ENCODE measurements around the gene POLL. TPM values are rescaled to one million over a fixed set of nuclear protein-coding genes. Genes with fewer than 3 reads are reported as not detected.

Gene POLL
- total RNA-seq, 1 experiment from 2014 or later, result 36.1 TPM

DNA sequence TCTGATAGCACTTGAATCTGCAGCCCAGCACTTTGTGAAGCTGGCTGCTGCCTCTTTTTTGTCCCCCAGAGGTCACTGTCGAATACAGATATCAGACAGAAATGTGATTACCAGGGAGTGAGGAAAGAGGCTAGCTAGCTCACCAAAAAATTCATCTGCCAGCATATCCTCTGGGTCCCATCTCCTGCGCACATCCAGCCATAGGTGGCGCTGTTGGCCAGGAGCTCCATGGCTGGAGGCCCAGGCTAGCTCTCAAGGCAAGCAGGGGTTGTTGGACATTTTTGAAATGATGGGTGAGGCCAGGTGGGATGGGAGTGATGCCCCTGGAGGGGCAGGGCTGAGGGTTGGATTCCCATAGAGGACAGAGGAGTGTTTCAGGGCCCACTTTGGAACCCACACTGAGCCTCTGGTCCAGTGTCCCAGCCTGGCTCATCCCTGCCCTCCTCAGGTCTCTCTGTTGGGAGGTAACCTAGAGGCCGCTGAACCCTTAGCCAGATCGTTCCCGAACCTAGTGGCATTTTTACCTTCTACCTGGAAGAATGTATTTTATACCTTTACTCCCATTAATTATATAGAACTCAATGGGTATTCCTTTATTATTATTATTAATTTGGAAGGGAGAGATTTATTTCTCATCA, 14.8 kb upstream of the POLL start:
- TF ChIP-seq SIN3A (IDR thresholded peaks at IDR 0.05; ENCODE audit: borderline replicate concordance, insufficient read depth, low read depth, low read length), result no peak
- no peak for TF ChIP-seq REST (IDR thresholded peaks at IDR 0.05; ENCODE audit: insufficient read depth in 1 of 2, low read depth in 2 of 2, low read length in 1 of 2)
- TF ChIP-seq, protein P1, sequence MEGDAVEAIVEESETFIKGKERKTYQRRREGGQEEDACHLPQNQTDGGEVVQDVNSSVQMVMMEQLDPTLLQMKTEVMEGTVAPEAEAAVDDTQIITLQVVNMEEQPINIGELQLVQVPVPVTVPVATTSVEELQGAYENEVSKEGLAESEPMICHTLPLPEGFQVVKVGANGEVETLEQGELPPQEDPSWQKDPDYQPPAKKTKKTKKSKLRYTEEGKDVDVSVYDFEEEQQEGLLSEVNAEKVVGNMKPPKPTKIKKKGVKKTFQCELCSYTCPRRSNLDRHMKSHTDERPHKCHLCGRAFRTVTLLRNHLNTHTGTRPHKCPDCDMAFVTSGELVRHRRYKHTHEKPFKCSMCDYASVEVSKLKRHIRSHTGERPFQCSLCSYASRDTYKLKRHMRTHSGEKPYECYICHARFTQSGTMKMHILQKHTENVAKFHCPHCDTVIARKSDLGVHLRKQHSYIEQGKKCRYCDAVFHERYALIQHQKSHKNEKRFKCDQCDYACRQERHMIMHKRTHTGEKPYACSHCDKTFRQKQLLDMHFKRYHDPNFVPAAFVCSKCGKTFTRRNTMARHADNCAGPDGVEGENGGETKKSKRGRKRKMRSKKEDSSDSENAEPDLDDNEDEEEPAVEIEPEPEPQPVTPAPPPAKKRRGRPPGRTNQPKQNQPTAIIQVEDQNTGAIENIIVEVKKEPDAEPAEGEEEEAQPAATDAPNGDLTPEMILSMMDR (IDR thresholded peaks at IDR 0.05), result peak; percentile 98
- TF ChIP-seq TCF7L2 (IDR thresholded peaks at IDR 0.05; ENCODE audit: low read depth, low read length), result no peak
- no peak for TF ChIP-seq POLR2AphosphoS5 (IDR thresholded peaks at IDR 0.05; ENCODE audit: low read depth, low read length)
- Histone ChIP-seq H3K27ac (ENCODE audit: low read length) (no peak overlapping the region), H3K9me3 (ENCODE audit: control insufficient read depth, insufficient read depth, low read depth, low read length) (no peaks in the 10 kb centered on the region), H3K4me1 (ENCODE audit: control insufficient read depth, insufficient read depth, low read length) (no peaks in the 10 kb centered on the region), H3K36me3 (ENCODE audit: control insufficient read depth, insufficient read depth, low read length) (no peaks in the 10 kb centered on the region), H3K4me3 (ENCODE audit: low read depth in 2 of 2, low read length in 2 of 2) (no peak overlapping the region), H3K27me3 (ENCODE audit: control insufficient read depth, insufficient read depth, low read length) (no peaks in the 10 kb centered on the region)
- no TSS peak for BruUV-seq (replicated peaks)
- in situ Hi-C loops (cut with HindIII; ENCODE audit: low pct_unique_long_range_greater_than_20kb, low sequenced_read_pairs), result no loop called here
- peak; percentile 70 for DNase-seq (ENCODE audit: low read depth, low spot score)
- ChIA-PET CTCF (interaction anchor here (0.6 to 2.0 kb wide), 12 partner anchors 13 to 472 kb away, joined by 3 to 41 read pairs (median 3); no protein-coding TSS in a partner anchor), POLR2A (interaction anchor here (0.6 kb wide), 1 partner anchor 179 kb away, joined by 5 read pairs; no protein-coding TSS in a partner anchor)
- intact Hi-C loops (cut with micrococcal nuclease; ENCODE audit: unreplicated experiment), result loop anchor here (2.0 kb wide), 1 partner anchor 178 kb away; no protein-coding TSS in a partner anchor
- peak; percentile 98 for ATAC-seq

DNA sequence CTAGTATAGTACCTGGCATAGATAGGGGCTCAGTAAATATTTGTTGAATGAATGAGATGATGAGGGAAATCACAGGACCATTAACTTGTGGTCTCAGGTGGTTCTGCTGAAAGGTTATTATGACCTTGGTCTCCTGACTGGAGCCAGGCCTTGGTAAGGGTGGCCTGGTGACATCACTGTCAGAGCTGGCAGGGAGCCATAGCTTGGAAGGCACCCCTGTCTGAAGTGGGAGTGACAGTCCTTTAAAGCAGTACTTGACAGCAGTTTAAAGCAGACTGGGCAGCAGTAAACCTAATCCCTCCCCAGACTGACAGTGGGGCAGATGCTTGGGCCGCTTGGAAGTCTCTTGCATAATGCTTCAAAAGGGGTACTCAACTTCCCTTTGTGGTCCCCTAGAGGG, 13.5 kb upstream of the POLL start:
- Histone ChIP-seq H3K36me3 (ENCODE audit: control insufficient read depth, insufficient read depth, low read length) (no peaks in the 10 kb centered on the region), H3K4me1 (ENCODE audit: control insufficient read depth, insufficient read depth, low read length) (no peaks in the 10 kb centered on the region), H3K27me3 (ENCODE audit: control insufficient read depth, insufficient read depth, low read length) (no peaks in the 10 kb centered on the region), H3K27ac (ENCODE audit: low read length) (no peak overlapping the region), H3K4me3 (ENCODE audit: low read depth in 2 of 2, low read length in 2 of 2) (no peak overlapping the region), H3K9me3 (ENCODE audit: control insufficient read depth, insufficient read depth, low read depth, low read length) (no peaks in the 10 kb centered on the region)
- in situ Hi-C loops (cut with HindIII; ENCODE audit: low pct_unique_long_range_greater_than_20kb, low sequenced_read_pairs), result no loop called here
- TF ChIP-seq, protein P1 (IDR thresholded peaks at IDR 0.05), result no peak
- TF ChIP-seq POLR2AphosphoS5 (IDR thresholded peaks at IDR 0.05; ENCODE audit: low read depth, low read length), result no peak
- no peak for TF ChIP-seq TCF7L2 (IDR thresholded peaks at IDR 0.05; ENCODE audit: low read depth, low read length)
- TF ChIP-seq SIN3A (IDR thresholded peaks at IDR 0.05; ENCODE audit: borderline replicate concordance, insufficient read depth, low read depth, low read length), result no peak
- no peak for TF ChIP-seq REST (IDR thresholded peaks at IDR 0.05; ENCODE audit: insufficient read depth in 1 of 2, low read depth in 2 of 2, low read length in 1 of 2)
- no TSS peak for BruUV-seq (replicated peaks)
- intact Hi-C loops (cut with micrococcal nuclease; ENCODE audit: unreplicated experiment), result no loop called here
- no peak for DNase-seq (ENCODE audit: low read depth, low spot score)
- CTCF ChIA-PET, result interaction anchor here (0.5 to 2.0 kb wide), 2 partner anchors 179 to 380 kb away, joined by 3 to 41 read pairs; no protein-coding TSS in a partner anchor
- POLR2A ChIA-PET, result no interaction called here
- no peak for ATAC-seq

Measured in Panc1 (cell line).